DOHH2 (cell line): Measurements from ENCODE around the gene PTPRN2.

Experiments
- H3F3A ChIP-seq: fragments of 200-600 bp; sonication (generic), shearing (Covaris generic); 2 replicates; pipeline ENCODE4 v1.6.0; 2016; ENCODE audit warnings: antibody characterized with exemption, mild to moderate bottlenecking; ENCODE audit not compliant: control insufficient read depth, insufficient read depth
- H3K27ac ChIP-seq: fragments of 200-600 bp; sonication (generic); 2 replicates; pipeline ENCODE4 v1.5.1; 2014; ENCODE audit warnings: low read depth, mild to moderate bottlenecking, low read length, moderate library complexity
- H3K27me3 ChIP-seq: fragments of 200-600 bp; sonication (generic); 2 replicates; pipeline ENCODE4 v1.6.1; 2014; ENCODE audit warnings: mild to moderate bottlenecking, low read length, mixed read lengths; ENCODE audit not compliant: control insufficient read depth
- H3K36me3 ChIP-seq: fragments of 200-600 bp; sonication (generic); 2 replicates; pipeline ENCODE4 v1.6.1; 2014; ENCODE audit warnings: mild to moderate bottlenecking, low read length, moderate library complexity, mixed read lengths; ENCODE audit not compliant: control insufficient read depth
- H3K4me1 ChIP-seq: fragments of 200-600 bp; sonication (generic); 2 replicates; pipeline ENCODE4 v1.6.1; 2014; ENCODE audit warnings: mild to moderate bottlenecking, low read length, mixed read lengths; ENCODE audit not compliant: control insufficient read depth
- H3K4me2 ChIP-seq: fragments of 200-600 bp; sonication (generic); 2 replicates; pipeline ENCODE4 v1.6.0; 2014; ENCODE audit warnings: mild to moderate bottlenecking, low read length, moderate library complexity
- H3K4me3 ChIP-seq: fragments of 200-600 bp; sonication (generic); 2 replicates; pipeline ENCODE4 v1.5.1; 2014; ENCODE audit warnings: mild to moderate bottlenecking, low read length, mixed read lengths
- H3K79me2 ChIP-seq: fragments of 200-600 bp; sonication (generic); 2 replicates; pipeline ENCODE4 v1.6.1; 2014; ENCODE audit warnings: mild to moderate bottlenecking, low read length, mixed read lengths; ENCODE audit not compliant: control insufficient read depth
- H3K9me2 ChIP-seq: fragments of 200-600 bp; sonication (generic); replicated peaks from 2 replicates; pipeline ENCODE4 v1.6.1; 2014; ENCODE audit warnings: mild to moderate bottlenecking, low read length, mixed read lengths; ENCODE audit not compliant: control insufficient read depth
- H3K9me3 ChIP-seq: fragments of 200-600 bp; sonication (generic); 2 replicates; pipeline ENCODE4 v1.6.1; 2014; ENCODE audit warnings: antibody characterized with exemption, low read length, mixed read lengths; ENCODE audit not compliant: control insufficient read depth, insufficient read depth
- H4K20me1 ChIP-seq: fragments of 200-600 bp; sonication (generic); 2 replicates; pipeline ENCODE4 v1.6.0; 2014; ENCODE audit warnings: low read depth, mild to moderate bottlenecking, antibody characterized with exemption, low read length, moderate library complexity; ENCODE audit not compliant: control insufficient read depth, insufficient read depth
- CTCF ChIP-seq: fragments of 200-600 bp; sonication (generic); IDR thresholded peaks from one replicate; pipeline ENCODE4 v1.5.1; 2014; ENCODE audit warnings: antibody characterized with exemption, mild to moderate bottlenecking, low read depth, low read length; ENCODE audit not compliant: poor library complexity, severe bottlenecking
- EZH2phosphoT487 ChIP-seq: fragments of 200-600 bp; sonication (generic); IDR thresholded peaks from 2 replicates; pipeline ENCODE4 v1.6.1; 2017; ENCODE audit warnings: borderline replicate concordance, mild to moderate bottlenecking, antibody characterized with exemption, low read length, moderate library complexity, mixed read lengths

The PTPRN2 gene

DNA sequence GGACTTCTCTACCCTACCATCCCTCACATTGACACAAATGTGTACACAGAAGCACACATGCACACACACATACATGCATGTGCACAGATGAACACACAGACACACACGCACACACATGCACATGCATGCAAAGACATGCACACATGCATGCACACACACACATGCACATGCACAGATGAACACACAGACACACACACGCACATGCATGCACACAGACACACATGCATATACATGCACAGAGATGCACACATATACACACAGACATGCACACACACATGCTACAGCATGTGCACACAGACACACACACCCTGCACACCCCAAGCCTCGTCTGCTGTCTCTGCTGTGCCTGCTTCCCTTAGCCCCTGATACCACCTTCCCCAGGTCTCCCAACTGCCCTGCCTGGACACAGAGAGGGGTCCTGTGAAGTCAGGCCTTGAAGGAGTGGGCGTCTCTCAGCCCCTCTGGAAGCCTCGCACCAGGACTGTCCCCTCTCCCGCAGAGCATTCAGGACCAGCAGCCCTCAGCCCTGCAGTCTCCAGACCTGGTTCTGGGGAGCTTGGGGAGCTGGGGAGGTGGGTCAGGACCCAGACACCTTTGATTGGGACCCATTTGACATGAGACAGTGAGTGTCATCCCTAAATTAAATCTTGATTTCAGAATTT lies 1069.0 kb downstream of the PTPRN2 start:
- Histone ChIP-seq H3K4me2 (no peak overlapping the region), H3K4me1 (peaks cover 12% of the 10 kb centered on the region), H3K9me3 (no peaks in the 10 kb centered on the region)

DNA sequence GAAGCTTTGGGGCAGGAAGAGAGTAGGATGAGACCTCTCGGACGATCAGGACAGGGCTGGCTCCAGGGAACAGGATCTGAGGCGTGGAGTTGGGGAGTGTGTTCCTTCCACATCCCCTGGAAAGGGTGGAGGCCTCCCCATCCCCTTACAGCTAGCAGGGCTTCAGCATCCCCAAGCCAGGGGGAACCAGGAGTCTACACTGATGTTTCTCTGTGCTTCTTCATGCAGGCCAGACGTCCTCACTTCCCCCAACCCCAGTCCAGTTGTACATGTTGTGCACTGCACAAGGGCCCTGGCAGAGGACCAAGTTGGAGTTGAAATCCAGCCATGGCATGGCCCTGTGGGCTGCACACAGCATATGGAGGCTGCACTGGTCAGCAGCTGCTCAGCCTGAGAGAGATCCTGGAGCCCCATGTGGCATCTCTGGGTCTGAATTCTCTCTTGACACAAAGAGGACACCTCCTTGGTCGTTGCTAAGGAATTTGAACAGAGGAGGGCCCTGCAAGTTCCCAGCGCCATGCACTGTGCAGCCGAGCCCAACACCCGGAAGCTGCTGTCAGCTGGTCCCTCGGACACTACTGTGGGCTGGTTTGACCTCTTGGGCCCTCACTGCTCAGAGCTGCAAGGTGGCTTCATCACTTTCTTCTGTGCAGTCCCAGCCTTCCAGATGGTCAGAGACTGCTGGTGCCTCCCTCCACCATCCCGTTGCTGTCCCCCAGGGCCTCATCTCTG lies 1069.7 kb downstream of the PTPRN2 start:
- H3K27me3 ChIP-seq, result no peaks in the 10 kb centered on the region
- H4K20me1 ChIP-seq, result no peaks in the 10 kb centered on the region
- H3K27ac ChIP-seq, result no peak overlapping the region
- H3F3A ChIP-seq, result no peaks in the 10 kb centered on the region
- no peaks in the 10 kb centered on the region for H3K79me2 ChIP-seq
- H3K4me1 ChIP-seq, result peaks cover 12% of the 10 kb centered on the region
- no peak overlapping the region for H3K4me3 ChIP-seq
- TF ChIP-seq CTCF (no peak), EZH2phosphoT487 (no peak)
- H3K36me3 ChIP-seq, result no peaks in the 10 kb centered on the region
- no peak overlapping the region for H3K4me2 ChIP-seq
- no peaks in the 10 kb centered on the region for H3K9me2 ChIP-seq
- H3K9me3 ChIP-seq, result no peaks in the 10 kb centered on the region

More for the DNA sequence above, 1069.0 kb downstream of the PTPRN2 start:
- Histone ChIP-seq H3K27ac (no peak overlapping the region), H3F3A (no peaks in the 10 kb centered on the region), H3K9me2 (no peaks in the 10 kb centered on the region), H4K20me1 (no peaks in the 10 kb centered on the region), H3K27me3 (no peaks in the 10 kb centered on the region), H3K4me3 (no peak overlapping the region), H3K79me2 (no peaks in the 10 kb centered on the region), H3K36me3 (no peaks in the 10 kb centered on the region)
- no peak for TF ChIP-seq CTCF
- no peak for TF ChIP-seq EZH2phosphoT487

- Histone ChIP-seq H4K20me1 (no peaks in the 10 kb centered on the region), H3K4me1 (peaks cover 12% of the 10 kb centered on the region), H3K4me3 (no peak overlapping the region), H3K9me3 (no peaks in the 10 kb centered on the region), H3F3A (no peaks in the 10 kb centered on the region), H3K36me3 (no peaks in the 10 kb centered on the region), H3K9me2 (no peaks in the 10 kb centered on the region), H3K27ac (no peak overlapping the region), H3K4me2 (no peak overlapping the region), H3K27me3 (no peaks in the 10 kb centered on the region), H3K79me2 (no peaks in the 10 kb centered on the region)
- TF ChIP-seq CTCF, result no peak
- no peak for TF ChIP-seq EZH2phosphoT487
These were observed 1070.5 kb downstream of the PTPRN2 start for GRCh38 chr7:157516911-157517781.
